Temporal lobe (tissue), 2 donors: Measurements from ENCODE around the gene SLC44A5. TPM values are rescaled to one million over a fixed set of nuclear protein-coding genes. Genes with fewer than 3 reads are reported as not detected.

Experiments used
- small RNA-seq: library from RNA; depleted of rRNA; stranded (forward); fragments of <200 nt; gene quantifications from one replicate; pipeline ENCODE3, GENCODE V24; 2014; ENCODE audit warnings: low replicate concordance
- total RNA-seq: library from RNA; depleted of rRNA; stranded (reverse); fragments of >200 nt; gene quantifications from one replicate; pipeline ENCODE4 v1.2.3, GENCODE V29; 2014

SLC44A5 gene
- total RNA-seq, 1 donor from 2014 or later: 141 TPM

Small RNA genes lying within 50 kb of the gene (small RNA-seq; reads per million reads assigned to genes)
- not detected for gene RNU6-503P
- gene RNU6-622P: not detected

Other genes with a start within 250 kb of the SLC44A5 start
- gene ACADM, start 113.6 kb upstream of the SLC44A5 start, total RNA-seq: 54.8 TPM
- gene RABGGTB, start 175.1 kb upstream of the SLC44A5 start, total RNA-seq: 42.8 TPM
- 0.98 TPM for gene MSH4, start 185.8 kb upstream of the SLC44A5 start, total RNA-seq